ENCODE data around the gene DNAI7. TPM values are rescaled to one million over a fixed set of nuclear protein-coding genes. Genes with fewer than 3 reads are reported as not detected.

DNAI7 gene
- total RNA-seq, 2 donors from 2014 or later: 1.5 to 3.8 TPM

- TF ChIP-seq CTCF (IDR thresholded peaks at IDR 0.05): no peak
- no peak for TF ChIP-seq POLR2AphosphoS5 (IDR thresholded peaks at IDR 0.05)
- TF ChIP-seq POLR2A (IDR thresholded peaks at IDR 0.05): no peak
- no peak for DNase-seq (ENCODE audit: low spot score)
- Histone ChIP-seq H3K27ac (no peak overlapping the region), H3K36me3 (no peaks in the 10 kb centered on the region), H3K4me1 (replicated peaks) (no peaks in the 10 kb centered on the region), H3K9me3 (no peaks in the 10 kb centered on the region), H3K27me3 (replicated peaks; ENCODE audit: insufficient read depth) (no peaks in the 10 kb centered on the region), H3K4me3 (no peak overlapping the region)
- intact Hi-C loops (cut with DNase I): no loop called here
- WGBS: 90% methylated on average over 2 of the region's 2 CpGs
Observed at GRCh38 chr12:25065035-25065434, 129.9 kb downstream of the DNAI7 start.

- Histone ChIP-seq H3K27ac (no peak overlapping the region), H3K36me3 (no peaks in the 10 kb centered on the region), H3K9me3 (no peaks in the 10 kb centered on the region), H3K27me3 (replicated peaks; ENCODE audit: insufficient read depth) (no peaks in the 10 kb centered on the region), H3K4me1 (replicated peaks) (no peaks in the 10 kb centered on the region), H3K4me3 (no peak overlapping the region)
- intact Hi-C loops (cut with DNase I): no loop called here
- TF ChIP-seq CTCF (IDR thresholded peaks at IDR 0.05): no peak
- TF ChIP-seq POLR2AphosphoS5 (IDR thresholded peaks at IDR 0.05): no peak
- TF ChIP-seq POLR2A (IDR thresholded peaks at IDR 0.05): no peak
- no peak for DNase-seq (ENCODE audit: low spot score)
- 62% methylated on average over 5 of the region's 5 CpGs for WGBS
Observed at GRCh38 chr12:25063873-25064628, 130.9 kb downstream of the DNAI7 start.

- Histone ChIP-seq H3K36me3 (no peaks in the 10 kb centered on the region), H3K9me3 (no peaks in the 10 kb centered on the region), H3K4me1 (replicated peaks) (no peaks in the 10 kb centered on the region), H3K4me3 (no peak overlapping the region), H3K27me3 (replicated peaks; ENCODE audit: insufficient read depth) (no peaks in the 10 kb centered on the region), H3K27ac (no peak overlapping the region)
- intact Hi-C loops (cut with DNase I): no loop called here
- TF ChIP-seq POLR2AphosphoS5 (IDR thresholded peaks at IDR 0.05) (no peak), POLR2A (IDR thresholded peaks at IDR 0.05) (no peak)
- no peak for DNase-seq (ENCODE audit: low spot score)
Observed at GRCh38 chr12:25058658-25059058, 136.3 kb downstream of the DNAI7 start.

Other genes with a start within 250 kb of the DNAI7 start
- 10 to 100 TPM in 1 of 2 donors, under 1 TPM in 1; 0.59 to 43.1 TPM for gene BCAT1, start 246.1 kb downstream of the DNAI7 start, total RNA-seq
- 10 to 100 TPM; 23.1 to 39.3 TPM for gene ETFRF1, start 77 bp upstream of the DNAI7 start, total RNA-seq
- gene KRAS, start 55.8 kb upstream of the DNAI7 start, total RNA-seq: 10 to 100 TPM; 12.1 to 19.1 TPM

Data from prostate gland (tissue), 2 donors.